Measurements from ENCODE around the gene ZNF512B.

GRCh38 chr20:63966944-63967322 is 2.8 kb downstream of the ZNF512B start:
- TF ChIP-seq, protein P1, sequence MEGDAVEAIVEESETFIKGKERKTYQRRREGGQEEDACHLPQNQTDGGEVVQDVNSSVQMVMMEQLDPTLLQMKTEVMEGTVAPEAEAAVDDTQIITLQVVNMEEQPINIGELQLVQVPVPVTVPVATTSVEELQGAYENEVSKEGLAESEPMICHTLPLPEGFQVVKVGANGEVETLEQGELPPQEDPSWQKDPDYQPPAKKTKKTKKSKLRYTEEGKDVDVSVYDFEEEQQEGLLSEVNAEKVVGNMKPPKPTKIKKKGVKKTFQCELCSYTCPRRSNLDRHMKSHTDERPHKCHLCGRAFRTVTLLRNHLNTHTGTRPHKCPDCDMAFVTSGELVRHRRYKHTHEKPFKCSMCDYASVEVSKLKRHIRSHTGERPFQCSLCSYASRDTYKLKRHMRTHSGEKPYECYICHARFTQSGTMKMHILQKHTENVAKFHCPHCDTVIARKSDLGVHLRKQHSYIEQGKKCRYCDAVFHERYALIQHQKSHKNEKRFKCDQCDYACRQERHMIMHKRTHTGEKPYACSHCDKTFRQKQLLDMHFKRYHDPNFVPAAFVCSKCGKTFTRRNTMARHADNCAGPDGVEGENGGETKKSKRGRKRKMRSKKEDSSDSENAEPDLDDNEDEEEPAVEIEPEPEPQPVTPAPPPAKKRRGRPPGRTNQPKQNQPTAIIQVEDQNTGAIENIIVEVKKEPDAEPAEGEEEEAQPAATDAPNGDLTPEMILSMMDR (conservative IDR thresholded peaks at IDR 0.05; ENCODE audit: low read length): no peak
- TF ChIP-seq EZH2phosphoT487 (IDR thresholded peaks at IDR 0.05; ENCODE audit: borderline replicate concordance): no peak

All from Loucy (cell line).